Measurements from ENCODE around the gene PATJ. TPM values are rescaled to one million over a fixed set of nuclear protein-coding genes. Genes with fewer than 3 reads are reported as not detected.

The PATJ gene
- total RNA-seq, 1 experiment from 2014 or later = 48.8 TPM

DNA sequence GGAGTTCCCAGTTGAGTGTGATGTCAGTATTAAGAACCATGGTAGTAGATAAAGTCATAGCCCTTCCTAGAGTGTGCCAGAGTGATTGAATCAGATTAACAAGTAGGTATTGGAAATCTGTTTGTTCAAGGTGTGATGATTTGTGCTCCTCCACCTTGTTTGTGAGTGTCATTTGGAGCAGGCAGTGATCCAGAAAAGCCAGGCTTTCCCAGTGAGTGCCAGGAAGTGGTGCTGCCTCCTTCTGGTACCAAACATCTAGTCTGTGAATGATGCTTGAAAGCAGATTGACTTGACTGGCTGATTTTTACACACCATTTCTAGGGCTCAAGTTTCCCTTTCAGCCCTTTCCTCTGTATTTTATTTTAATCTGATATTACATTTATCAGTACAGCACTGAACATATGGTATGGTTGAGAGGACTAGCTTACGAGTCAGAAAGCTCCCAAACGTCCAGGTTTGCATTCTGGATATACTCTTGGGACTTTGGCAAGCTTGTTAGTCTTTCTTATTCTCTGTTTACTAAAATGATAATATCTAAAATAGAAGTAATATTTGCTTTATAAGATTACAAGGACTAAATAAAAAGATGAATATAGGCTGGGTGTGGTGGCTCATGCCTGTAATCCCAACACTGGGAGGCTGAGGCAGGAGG is 100.7 kb downstream of the PATJ start:
- Histone ChIP-seq H2AFZ (ENCODE audit: low read depth, low read length, poor library complexity, severe bottlenecking) (no peak overlapping the region), H3K9me2 (ENCODE audit: insufficient read depth) (no peaks in the 10 kb centered on the region), H3K79me2 (ENCODE audit: insufficient read depth, low read length) (no peaks in the 10 kb centered on the region), H3K9ac (ENCODE audit: low read length) (no peak overlapping the region), H3K36me3 (ENCODE audit: control insufficient read depth in 1 of 2, insufficient read depth in 2 of 2, low read length in 2 of 2) (no peaks in the 10 kb centered on the region), H4K20me1 (ENCODE audit: insufficient read depth) (no peaks in the 10 kb centered on the region), H3K9me3 (ENCODE audit: control insufficient read depth in 1 of 2, insufficient read depth in 1 of 2, low read depth in 1 of 2, low read length in 2 of 2) (no peaks in the 10 kb centered on the region), H3K4me1 (ENCODE audit: control insufficient read depth in 1 of 2, insufficient read depth in 2 of 2, low read length in 2 of 2) (peaks cover 20 to 24% of the 10 kb centered on the region in 2 experiments), H3K27me3 (ENCODE audit: insufficient read depth, low read length) (no peaks in the 10 kb centered on the region), H3K27ac (ENCODE audit: low read depth, low read length) (peak overlapping the region; percentile 4; the same call in 1 of the 2 replicates), H3K4me2 (ENCODE audit: low read length) (no peak overlapping the region), H3K4me3 (replicated peaks in 1 of 2; ENCODE audit: low read depth in 1 of 2, low read length in 2 of 2) (no peak overlapping the region)
- intact Hi-C loops (cut with micrococcal nuclease) = loop anchor here (10.0 kb wide), 2 partner anchors 148 to 1688 kb away; no protein-coding TSS in a partner anchor
- peak; percentile 72 for ATAC-seq
- ChIA-PET POLR2A (no interaction called here), CTCF (interaction anchor here (1.5 kb wide), 1 partner anchor 9 kb away, joined by 4 read pairs; no protein-coding TSS in a partner anchor), RAD21 (ENCODE audit: low non-redundant PET in 1 of 2, low total read pairs in 2 of 2, uncharacterized antibody in 2 of 2, unreplicated experiment in 2 of 2) (no interaction called here)
- no peak for DNase-seq (ENCODE audit: low read depth, low spot score)
- no TSS peak for BruUV-seq (replicated peaks)
- TF ChIP-seq YY1 (IDR thresholded peaks at IDR 0.05; ENCODE audit: extremely low read depth, insufficient replicate concordance, low read depth, low read length) = no peak
- no peak for TF ChIP-seq EGR1 (IDR thresholded peaks at IDR 0.05; ENCODE audit: low read depth)
- no peak for TF ChIP-seq SIN3A (IDR thresholded peaks at IDR 0.05; ENCODE audit: low read depth)
- TF ChIP-seq MAX (IDR thresholded peaks at IDR 0.05) = no peak
- no peak for TF ChIP-seq ZFX (IDR thresholded peaks at IDR 0.05)
- TF ChIP-seq RAD21 (IDR thresholded peaks at IDR 0.05; ENCODE audit: low read depth) = peak; percentile 55
- no peak for TF ChIP-seq JUND (IDR thresholded peaks at IDR 0.05)
- TF ChIP-seq POLR2A (IDR thresholded peaks at IDR 0.05; ENCODE audit: borderline replicate concordance, extremely low read depth, insufficient read depth, insufficient read length) = no peak
- no peak for TF ChIP-seq CEBPB (IDR thresholded peaks at IDR 0.05; ENCODE audit: low read depth)
- TF ChIP-seq ELF1 (IDR thresholded peaks at IDR 0.05; ENCODE audit: borderline replicate concordance, low read depth) = no peak
- peak; percentile 11 to 38 (median 27); a peak in 3 of 6 replicates for TF ChIP-seq CTCF (IDR thresholded peaks at IDR 0.05 in 2 of 3, conservative IDR thresholded peaks at IDR 0.05 in 1 of 3; ENCODE audit: borderline replicate concordance in 1 of 3, insufficient read depth in 1 of 3, low read depth in 2 of 3, low read length in 2 of 3)
- no peak for TF ChIP-seq CBX3 (IDR thresholded peaks at IDR 0.05; ENCODE audit: low read depth)
